Mesendoderm (in vitro differentiated cells): ENCODE data around the gene OCLN.
"Not testable (repeated sequence)": the region's sequence is repeated elsewhere in the genome, so short reads cannot be mapped to it uniquely, and the experiment has no call there.

ENCODE experiments used
- DNase-seq: peaks from one replicate; pipeline ENCODE4 v3.0.0; 2013
- H2AK5ac ChIP-seq: 2 replicates; pipeline ENCODE4 v1.6.1; 2013; ENCODE audit warnings: low read length, inconsistent platforms
- H2BK120ac ChIP-seq: 2 replicates; pipeline ENCODE4 v1.6.1; 2013; ENCODE audit warnings: low read depth, mild to moderate bottlenecking, low read length, moderate library complexity, mixed read lengths
- H2BK15ac ChIP-seq: replicated peaks from 2 replicates; pipeline ENCODE4 v1.6.1; 2013; ENCODE audit warnings: low read depth, mild to moderate bottlenecking, moderate library complexity
- H2BK5ac ChIP-seq: 2 replicates; pipeline ENCODE4 v1.6.1; 2013; ENCODE audit warnings: low read length, inconsistent platforms
- H3K18ac ChIP-seq: 2 replicates; pipeline ENCODE4 v1.6.1; 2013; ENCODE audit warnings: mild to moderate bottlenecking, low read length, mixed read lengths
- H3K23ac ChIP-seq: one replicate; pipeline ENCODE4 v1.6.1; 2013; ENCODE audit warnings: low read length
- H3K27ac ChIP-seq: 2 replicates; pipeline ENCODE4 v1.5.1; 2013; ENCODE audit warnings: low read depth, mild to moderate bottlenecking, inconsistent platforms, low read length, moderate library complexity
- H3K27me3 ChIP-seq: 2 replicates; pipeline ENCODE4 v1.6.1; 2013; ENCODE audit warnings: low read length, control low read depth, mild to moderate bottlenecking, inconsistent platforms; ENCODE audit not compliant: insufficient read depth, poor library complexity
- H3K36me3 ChIP-seq: 2 replicates; pipeline ENCODE4 v1.6.1; 2013; ENCODE audit warnings: low read length, inconsistent platforms; ENCODE audit not compliant: control insufficient read depth, insufficient read depth
- H3K4ac ChIP-seq: one replicate; pipeline ENCODE4 v1.6.1; 2013; ENCODE audit warnings: low read depth, mild to moderate bottlenecking, low read length, moderate library complexity
- H3K4me1 ChIP-seq: 2 replicates; pipeline ENCODE4 v1.6.1; 2013; ENCODE audit warnings: low read depth, low read length, inconsistent platforms; ENCODE audit not compliant: control insufficient read depth
- H3K4me2 ChIP-seq: 2 replicates; pipeline ENCODE4 v1.6.1; 2013; ENCODE audit warnings: low read length
- H3K4me3 ChIP-seq: 2 replicates; pipeline ENCODE4 v1.5.1; 2013; ENCODE audit warnings: mild to moderate bottlenecking, low read length
- H3K56ac ChIP-seq: one replicate; pipeline ENCODE4 v1.6.1; 2013; ENCODE audit warnings: low read length
- H3K79me1 ChIP-seq: 2 replicates; pipeline ENCODE4 v1.6.1; 2013; ENCODE audit warnings: low read length, inconsistent platforms
- H3K79me2 ChIP-seq: 2 replicates; pipeline ENCODE4 v1.6.1; 2013; ENCODE audit warnings: mild to moderate bottlenecking, low read length; ENCODE audit not compliant: control insufficient read depth, insufficient read depth
- H3K9ac ChIP-seq: 2 replicates; pipeline ENCODE4 v1.6.1; 2013; ENCODE audit warnings: low read length, inconsistent platforms
- H4K5ac ChIP-seq: one replicate; pipeline ENCODE4 v1.6.1; 2013; ENCODE audit warnings: low read length
- H4K8ac ChIP-seq: one replicate; pipeline ENCODE4 v1.6.1; 2013; ENCODE audit warnings: low read depth, mild to moderate bottlenecking, control low read depth, low read length, moderate library complexity
- WGBS: extraction: QIAGEN DNeasy Blood & Tissue Kit; methylation state at CpG from one replicate; pipeline ENCODE4 v1.1.7; 2013; ENCODE audit warnings: low lambda C conversion rate, missing lambda C conversion rate; ENCODE audit not compliant: insufficient coverage; ENCODE audit errors: extremely low coverage; 5-methylcytosine and 5-hydroxymethylcytosine counted together

The OCLN gene

GRCh38 chr5:69542838-69543618 lies 50.4 kb downstream of the OCLN start:
- not testable (repeated sequence) for H3K18ac ChIP-seq, H2BK15ac ChIP-seq, H4K8ac ChIP-seq, H3K27me3 ChIP-seq, H3K4me2 ChIP-seq, H3K79me2 ChIP-seq, H3K4me1 ChIP-seq, H4K5ac ChIP-seq, H3K79me1 ChIP-seq, H3K36me3 ChIP-seq, H3K9ac ChIP-seq, H2AK5ac ChIP-seq, H2BK120ac ChIP-seq, H3K4ac ChIP-seq, H3K4me3 ChIP-seq, H3K23ac ChIP-seq, H2BK5ac ChIP-seq, DNase-seq, H3K27ac ChIP-seq, H3K56ac ChIP-seq
- no CpG with 5 or more reads among the region's 3 CpGs for WGBS

GRCh38 chr5:69544602-69545001 lies 52.0 kb downstream of the OCLN start:
- H3K4me2 ChIP-seq, H2BK5ac ChIP-seq, H4K5ac ChIP-seq, H3K4me1 ChIP-seq, H3K4me3 ChIP-seq, H3K27me3 ChIP-seq, DNase-seq, H3K18ac ChIP-seq, H3K56ac ChIP-seq, H3K79me1 ChIP-seq, H2BK120ac ChIP-seq, H3K23ac ChIP-seq, H4K8ac ChIP-seq, H3K4ac ChIP-seq, H2AK5ac ChIP-seq, H2BK15ac ChIP-seq, H3K9ac ChIP-seq, H3K27ac ChIP-seq, H3K36me3 ChIP-seq, H3K79me2 ChIP-seq: not testable (repeated sequence)
- WGBS = no CpG with 5 or more reads among the region's 7 CpGs

- not testable (repeated sequence) for H3K36me3 ChIP-seq, H3K4ac ChIP-seq, H3K27ac ChIP-seq, H3K4me1 ChIP-seq, H2AK5ac ChIP-seq, H3K4me3 ChIP-seq, H2BK120ac ChIP-seq, H3K79me1 ChIP-seq, H3K27me3 ChIP-seq, H3K23ac ChIP-seq, H2BK5ac ChIP-seq, H3K4me2 ChIP-seq, H3K79me2 ChIP-seq, H3K18ac ChIP-seq, H2BK15ac ChIP-seq, H4K8ac ChIP-seq, H4K5ac ChIP-seq
- no CpG with 5 or more reads among the region's 40 CpGs for WGBS
- peak; percentile 77 for DNase-seq
- Histone ChIP-seq H3K9ac (peak within 1 kb of the TSS; percentile 47), H3K56ac (peak within 1 kb of the TSS; percentile 56)
These were observed 67.3 kb downstream of the OCLN start, which contains the start of gene GTF2H2C for GRCh38 chr5:69559908-69560330. Gene GTF2H2C, plus strand, starts transcription at chr5:69560191. Its CDS starts 4,942 bp downstream, at chr5:69565133.

- not testable (repeated sequence) for H4K5ac ChIP-seq, H3K18ac ChIP-seq, H2BK15ac ChIP-seq, H3K4me3 ChIP-seq, H3K4me2 ChIP-seq, H2BK5ac ChIP-seq, H3K79me2 ChIP-seq, H3K4ac ChIP-seq, H3K79me1 ChIP-seq, H3K27me3 ChIP-seq, H3K4me1 ChIP-seq, H3K9ac ChIP-seq, H2BK120ac ChIP-seq, H4K8ac ChIP-seq, H2AK5ac ChIP-seq, H3K23ac ChIP-seq, H3K36me3 ChIP-seq, H3K27ac ChIP-seq
- H3K56ac ChIP-seq = peak overlapping the region; percentile 25
- WGBS = no CpG with 5 or more reads among the region's 31 CpGs
- DNase-seq = peak; percentile 0
These were observed 68.2 kb downstream of the OCLN start for GRCh38 chr5:69560587-69561431.

DNA sequence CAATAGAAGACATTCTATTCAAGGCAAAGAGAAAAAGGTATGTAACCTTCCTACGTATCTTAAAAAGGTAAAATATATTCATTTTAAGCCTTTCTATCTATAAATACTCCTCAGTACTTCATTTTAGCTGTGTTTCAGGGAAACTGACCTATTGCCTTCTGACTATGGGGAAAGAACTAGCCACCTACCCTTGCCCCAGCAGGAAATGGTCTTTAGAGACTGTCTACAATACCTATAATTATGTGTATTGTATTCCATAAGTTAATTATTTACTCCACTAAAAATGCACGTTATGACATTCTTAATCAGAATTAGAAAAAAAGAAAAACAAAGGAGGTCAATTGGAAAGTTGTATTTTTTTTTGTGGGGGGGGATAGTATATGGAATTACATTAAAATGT lies 73.6 kb downstream of the OCLN start:
- not testable (repeated sequence) for H3K27me3 ChIP-seq, H2BK15ac ChIP-seq, H2BK120ac ChIP-seq, H2AK5ac ChIP-seq, H3K4me3 ChIP-seq, H3K79me2 ChIP-seq, H3K23ac ChIP-seq, H3K4me1 ChIP-seq, H4K8ac ChIP-seq, H3K18ac ChIP-seq, H3K79me1 ChIP-seq, H3K4me2 ChIP-seq, H4K5ac ChIP-seq, DNase-seq, H3K56ac ChIP-seq, H3K27ac ChIP-seq, H3K36me3 ChIP-seq, H3K4ac ChIP-seq, H3K9ac ChIP-seq, H2BK5ac ChIP-seq
- no CpG with 5 or more reads among the region's 2 CpGs for WGBS
